Jurkat, Clone E6-1 (cell line): ENCODE results near the gene ACTA2.
"Not testable (repeated sequence)": the region's sequence is repeated elsewhere in the genome, so short reads cannot be mapped to it uniquely, and the experiment has no call there.

Experiments
- DNase-seq: peaks from one replicate; pipeline ENCODE4 v3.0.0-alpha.2; 2011; ENCODE audit warnings: low read depth, low spot score
- H3K4me3 ChIP-seq: 2 replicates; pipeline ENCODE4 v1.5.1; 2011; ENCODE audit warnings: mild to moderate bottlenecking, low read length, control low read depth, moderate library complexity

ACTA2 gene

GRCh38 chr10:88958721-88959120 is 6.1 kb upstream of the ACTA2 start:
- H3K4me3 ChIP-seq: no peak overlapping the region
- DNase-seq: no peak

GRCh38 chr10:88957381-88957780 is 4.8 kb upstream of the ACTA2 start:
- no peak for DNase-seq
- H3K4me3 ChIP-seq: no peak overlapping the region

- no peak overlapping the region for H3K4me3 ChIP-seq
- no peak for DNase-seq
Observed at GRCh38 chr10:88954458-88955083, 2.0 kb upstream of the ACTA2 start.

GRCh38 chr10:88953662-88954061 is 1.1 kb upstream of the ACTA2 start:
- DNase-seq: no peak
- no peak overlapping the region for H3K4me3 ChIP-seq

- peak; percentile 31 for DNase-seq
- H3K4me3 ChIP-seq: no peak overlapping the region
Observed at GRCh38 chr10:88949912-88950837, 2.4 kb downstream of the ACTA2 start.

GRCh38 chr10:88949051-88949450 is 3.5 kb downstream of the ACTA2 start:
- no peak overlapping the region for H3K4me3 ChIP-seq
- DNase-seq: no peak

GRCh38 chr10:88946965-88947590 is 5.5 kb downstream of the ACTA2 start:
- no peak for DNase-seq
- no peak overlapping the region for H3K4me3 ChIP-seq

GRCh38 chr10:88946200-88946599 is 6.4 kb downstream of the ACTA2 start:
- DNase-seq: no peak

GRCh38 chr10:88944813-88945212 is 7.8 kb downstream of the ACTA2 start:
- H3K4me3 ChIP-seq: no peak overlapping the region
- no peak for DNase-seq

More at GRCh38 chr10:88946200-88946599, 6.4 kb downstream of the ACTA2 start:
- no peak overlapping the region for H3K4me3 ChIP-seq

- no peak overlapping the region for H3K4me3 ChIP-seq
- no peak for DNase-seq
Observed at GRCh38 chr10:88943778-88944177, 8.8 kb downstream of the ACTA2 start.

GRCh38 chr10:88941026-88941425 is 11.5 kb downstream of the ACTA2 start:
- no peak overlapping the region for H3K4me3 ChIP-seq
- no peak for DNase-seq

- no peak for DNase-seq
- no peak overlapping the region for H3K4me3 ChIP-seq
Observed at GRCh38 chr10:88938938-88939337, 13.6 kb downstream of the ACTA2 start.

- H3K4me3 ChIP-seq: no peak overlapping the region
- DNase-seq: no peak
Observed at GRCh38 chr10:88938039-88938438, 14.5 kb downstream of the ACTA2 start.

- no peak overlapping the region for H3K4me3 ChIP-seq
Observed at GRCh38 chr10:88936656-88937055, 15.9 kb downstream of the ACTA2 start.

GRCh38 chr10:88934900-88935672 is 17.5 kb downstream of the ACTA2 start:
- peak; percentile 88 for DNase-seq
- no peak overlapping the region for H3K4me3 ChIP-seq

More at GRCh38 chr10:88936656-88937055, 15.9 kb downstream of the ACTA2 start:
- no peak for DNase-seq

- DNase-seq: no peak
- H3K4me3 ChIP-seq: no peak overlapping the region
Observed at GRCh38 chr10:88933564-88933963, 19.0 kb downstream of the ACTA2 start.

GRCh38 chr10:88932539-88933256 is 19.9 kb downstream of the ACTA2 start:
- DNase-seq: peak; percentile 67
- H3K4me3 ChIP-seq: no peak overlapping the region

- not testable (repeated sequence) for DNase-seq, H3K4me3 ChIP-seq
Observed at GRCh38 chr10:88932029-88932428, 20.5 kb downstream of the ACTA2 start.

GRCh38 chr10:88931548-88931947 is 21.0 kb downstream of the ACTA2 start:
- no peak for DNase-seq

More at GRCh38 chr10:88931548-88931947, 21.0 kb downstream of the ACTA2 start:
- no peak overlapping the region for H3K4me3 ChIP-seq
